ENCODE results near the gene DEPP1. TPM values are rescaled to one million over a fixed set of nuclear protein-coding genes. Genes with fewer than 3 reads are reported as not detected.
"Not testable (repeated sequence)": the region's sequence is repeated elsewhere in the genome, so short reads cannot be mapped to it uniquely, and the experiment has no call there.

The DEPP1 gene
- 10 to 100 TPM; 14.8 to 19.0 (median 18.1) TPM for total RNA-seq
- long read RNA-seq, donor 1, transcript DEPP1-201 (2 exons, 2,120 nt): major isoform, 14 of 19 reads
- long read RNA-seq, donor 1, partial matches to known transcripts: 0 of 19 reads
- long read RNA-seq, donor 1, other reads (novel, unspliced or antisense): 5 of 19 reads
- long read RNA-seq, donor 2, transcript DEPP1-201 (2 exons, 2,120 nt): major isoform, 6 of 13 reads
- long read RNA-seq, donor 2, partial matches to known transcripts: 0 of 13 reads
- long read RNA-seq, donor 2, other reads (novel, unspliced or antisense): 7 of 13 reads

GRCh38 chr10:44978570-44979280 lies at the start of gene DEPP1:
TSS of gene DEPP1 (minus strand) at chr10:44978809. CDS start at chr10:44978030, 779 bp downstream.
- H3K9me3 ChIP-seq: no peaks in the 10 kb centered on the region
- H3K4me1 ChIP-seq (ENCODE audit: low read depth): peaks cover 39% of the 10 kb centered on the region
- DNase-seq (peak; percentile 93 to 98 (median 93)), ATAC-seq (peak; percentile 73)
- peak within 1 kb of the TSS; percentile 19 for H3K4me3 ChIP-seq
- no peaks in the 10 kb centered on the region for H3K36me3 ChIP-seq (ENCODE audit: low read depth)
- intact Hi-C loops (cut with DNase I, micrococcal nuclease): loop anchor here in 1 of 2 donors (2.0 kb wide), 1 partner anchor 68 kb away; the partner anchor contains the start of gene TMEM72
- TF ChIP-seq CTCF (IDR thresholded peaks at IDR 0.05): no peak

GRCh38 chr10:45023426-45023825 lies 44.8 kb upstream of the DEPP1 start:
- no peak overlapping the region for H3K4me3 ChIP-seq
- H3K4me1 ChIP-seq (ENCODE audit: low read depth): no peaks in the 10 kb centered on the region
- no peak for TF ChIP-seq CTCF (IDR thresholded peaks at IDR 0.05)
- ATAC-seq (no peak), DNase-seq (no peak)
- H3K36me3 ChIP-seq (ENCODE audit: low read depth): no peaks in the 10 kb centered on the region
- peaks cover 3% of the 10 kb centered on the region for H3K9me3 ChIP-seq
- intact Hi-C loops (cut with DNase I, micrococcal nuclease): no loop called here

GRCh38 chr10:45015590-45015989 lies 37.0 kb upstream of the DEPP1 start:
- intact Hi-C loops (cut with DNase I, micrococcal nuclease): no loop called here
- no peak for ATAC-seq
- no peak overlapping the region for H3K4me3 ChIP-seq
- TF ChIP-seq CTCF (IDR thresholded peaks at IDR 0.05): no peak
- no peaks in the 10 kb centered on the region for H3K36me3 ChIP-seq (ENCODE audit: low read depth)
- no peaks in the 10 kb centered on the region for H3K4me1 ChIP-seq (ENCODE audit: low read depth)
- no peak for DNase-seq
- H3K9me3 ChIP-seq: no peaks in the 10 kb centered on the region

- ATAC-seq; intact Hi-C loops (cut with DNase I, micrococcal nuclease); H3K4me3 ChIP-seq; DNase-seq; H3K4me1 ChIP-seq (ENCODE audit: low read depth); H3K9me3 ChIP-seq; H3K36me3 ChIP-seq (ENCODE audit: low read depth): not testable (repeated sequence)
Observed at GRCh38 chr10:45014557-45014956, 35.9 kb upstream of the DEPP1 start.

GRCh38 chr10:45008524-45009161 lies 30.0 kb upstream of the DEPP1 start:
- no peaks in the 10 kb centered on the region for H3K9me3 ChIP-seq
- ATAC-seq (peak; percentile 97), DNase-seq (peak in 1 of 3 donors; percentile 62)
- no peaks in the 10 kb centered on the region for H3K36me3 ChIP-seq (ENCODE audit: low read depth)
- H3K4me3 ChIP-seq: no peak overlapping the region
- intact Hi-C loops (cut with DNase I, micrococcal nuclease): no loop called here
- TF ChIP-seq CTCF (IDR thresholded peaks at IDR 0.05): peak; percentile 23
- peaks cover 6% of the 10 kb centered on the region for H3K4me1 ChIP-seq (ENCODE audit: low read depth)
